IMR-90 (cell line): ENCODE measurements around the gene RAD51B. TPM values are rescaled to one million over a fixed set of nuclear protein-coding genes. Genes with fewer than 3 reads are reported as not detected.

ENCODE experiments used
- ATAC-seq: fragments of 200-7000 bp; cut with Tn5 transposase; 2 replicates; pipeline ENCODE4 v1.9.1; 2020; ENCODE audit warnings: low read depth, mild to moderate bottlenecking, moderate library complexity
- BruUV-seq: library from RNA; stranded (reverse); fragments of 400-500 nt; replicated peaks from 2 replicates; lab custom pipeline; 2021; lab: Mats Ljungman, UMichigan
- CTCF ChIA-PET: fragments of 300-600 bp; formaldehyde crosslinking; extraction: SDS; loops from one replicate; lab custom pipeline; 2021; ENCODE audit warnings: antibody characterized with exemption; lab: Yijun Ruan, JAX
- POLR2A ChIA-PET: fragments of 300-600 bp; sonication (Branson Sonifier 250); formaldehyde crosslinking; loops from one replicate; lab custom pipeline; 2022; ENCODE audit warnings: antibody characterized with exemption; ENCODE audit not compliant: unreplicated experiment; lab: Charles Lee
- DNase-seq: peaks from one replicate; pipeline ENCODE4 v3.0.0; 2013
- H2AFZ ChIP-seq: replicated peaks from 2 replicates; pipeline ENCODE3; 2013; ENCODE audit warnings: low read length, mild to moderate bottlenecking; ENCODE audit not compliant: poor library complexity
- H2AK5ac ChIP-seq: 2 replicates; pipeline ENCODE4 v1.6.1; 2013; ENCODE audit warnings: low read depth, low read length, inconsistent platforms
- H2AK9ac ChIP-seq: replicated peaks from 2 replicates; pipeline ENCODE3; 2013; ENCODE audit warnings: mild to moderate bottlenecking, low read depth, low read length, moderate library complexity; ENCODE audit not compliant: poor library complexity
- H2BK120ac ChIP-seq: 2 replicates; pipeline ENCODE4 v1.6.1; 2013; ENCODE audit warnings: low read depth, low read length, inconsistent platforms
- H2BK15ac ChIP-seq: 3 replicates; pipeline ENCODE4 v1.6.1; 2013; ENCODE audit warnings: low read depth, low read length, inconsistent platforms
- H2BK20ac ChIP-seq: 2 replicates; pipeline ENCODE4 v1.6.1; 2013; ENCODE audit warnings: low read depth, mild to moderate bottlenecking, inconsistent platforms, low read length, moderate library complexity
- H2BK5ac ChIP-seq: 2 replicates; pipeline ENCODE4 v1.6.1; 2013; ENCODE audit warnings: mild to moderate bottlenecking, low read depth, low read length, inconsistent platforms; ENCODE audit not compliant: poor library complexity, severe bottlenecking
- H3K14ac ChIP-seq: replicated peaks from 2 replicates; pipeline ENCODE4 v1.6.1; 2013; ENCODE audit warnings: low read depth, low read length, inconsistent platforms
- H3K18ac ChIP-seq: 2 replicates; pipeline ENCODE4 v1.6.1; 2013; ENCODE audit warnings: low read depth, low read length, control low read depth
- H3K23ac ChIP-seq: 2 replicates; pipeline ENCODE4 v1.6.1; 2013; ENCODE audit warnings: low read depth, low read length, inconsistent platforms
- H3K27ac ChIP-seq: 2 replicates; pipeline ENCODE4 v1.5.1; 2013; ENCODE audit warnings: mild to moderate bottlenecking, control low read depth, low read length; ENCODE audit not compliant: insufficient read depth
- H3K27me3 ChIP-seq: 2 replicates; pipeline ENCODE4 v1.6.1; 2013; ENCODE audit warnings: low read length; ENCODE audit not compliant: control insufficient read depth, insufficient read depth
- H3K36me3 ChIP-seq: 2 replicates; pipeline ENCODE4 v1.6.1; 2013; ENCODE audit warnings: low read length, mixed read lengths; ENCODE audit not compliant: control insufficient read depth, insufficient read depth
- H3K4ac ChIP-seq: 2 replicates; pipeline ENCODE4 v1.6.1; 2013; ENCODE audit warnings: low read depth, low read length, inconsistent platforms
- H3K4me1 ChIP-seq: 2 replicates; pipeline ENCODE4 v1.6.1; 2013; ENCODE audit warnings: low read length, mixed read lengths; ENCODE audit not compliant: control insufficient read depth, insufficient read depth
- H3K4me2 ChIP-seq: 2 replicates; pipeline ENCODE4 v1.6.1; 2013; ENCODE audit warnings: low read depth, mild to moderate bottlenecking, control low read depth, low read length, moderate library complexity
- H3K4me3 ChIP-seq: 2 replicates; pipeline ENCODE4 v1.5.1; 2013; ENCODE audit warnings: low read depth, mild to moderate bottlenecking, control low read depth, low read length, moderate library complexity; ENCODE audit not compliant: insufficient read depth
- H3K56ac ChIP-seq: 2 replicates; pipeline ENCODE4 v1.6.1; 2013; ENCODE audit warnings: low read length, inconsistent platforms; ENCODE audit not compliant: insufficient read depth; ENCODE audit errors: extremely low read depth
- H3K79me1 ChIP-seq, 2 experiments: 2 replicates each; pipeline ENCODE4 v1.6.1; 2013; ENCODE audit warnings: low read length in 2 of 2, inconsistent platforms in 1 of 2, low read depth in 1 of 2
- H3K9ac ChIP-seq: 2 replicates; pipeline ENCODE4 v1.6.1; 2013; ENCODE audit warnings: low read depth, low read length, control low read depth
- H3K9me1 ChIP-seq: 2 replicates; pipeline ENCODE4 v1.6.1; 2013; ENCODE audit warnings: low read length, inconsistent platforms; ENCODE audit not compliant: insufficient read depth
- H3K9me3 ChIP-seq: 2 replicates; pipeline ENCODE4 v1.6.1; 2013; ENCODE audit warnings: low read length; ENCODE audit not compliant: control insufficient read depth, insufficient read depth
- H4K20me1 ChIP-seq: 2 replicates; pipeline ENCODE4 v1.6.1; 2013; ENCODE audit warnings: low read length, inconsistent platforms; ENCODE audit not compliant: insufficient read depth
- H4K5ac ChIP-seq: 2 replicates; pipeline ENCODE4 v1.6.1; 2013; ENCODE audit warnings: mild to moderate bottlenecking, low read depth, low read length, control low read depth
- H4K8ac ChIP-seq, 2 experiments: 2 replicates each; pipeline ENCODE4 v1.6.1; 2013; ENCODE audit warnings: low read depth in 2 of 2, low read length in 2 of 2, control low read depth in 1 of 2, inconsistent platforms in 1 of 2
- H4K91ac ChIP-seq: 2 replicates; pipeline ENCODE4 v1.6.1; 2013; ENCODE audit warnings: low read depth, low read length, inconsistent platforms; ENCODE audit not compliant: insufficient read depth
- CTCF ChIP-seq: conservative IDR thresholded peaks from 2 replicates; pipeline ENCODE4 v1.5.1; 2012; ENCODE audit warnings: mild to moderate bottlenecking, low read depth, low read length, improper control_type of control experiment
- ELK1 ChIP-seq: fragments of 150-350 bp; IDR thresholded peaks from 2 replicates; pipeline ENCODE4 v1.6.1; 2016; ENCODE audit warnings: low read depth, mild to moderate bottlenecking, low read length, moderate library complexity, borderline replicate concordance
- FOS ChIP-seq: fragments of 150-350 bp; IDR thresholded peaks from 2 replicates; pipeline ENCODE4 v1.6.1; 2016; ENCODE audit warnings: low read depth, low read length
- MAZ ChIP-seq: IDR thresholded peaks from 2 replicates; pipeline ENCODE4 v1.6.1; 2012; ENCODE audit warnings: low read depth, mild to moderate bottlenecking, low read length, improper control_type of control experiment, moderate library complexity, borderline replicate concordance
- MXI1 ChIP-seq: IDR thresholded peaks from 2 replicates; pipeline ENCODE4 v1.6.1; 2012; ENCODE audit warnings: low read depth, mild to moderate bottlenecking, low read length, moderate library complexity, borderline replicate concordance
- NFE2L2 ChIP-seq: fragments of 150-350 bp; IDR thresholded peaks from 2 replicates; pipeline ENCODE4 v1.6.1; 2016; ENCODE audit warnings: low read depth, mild to moderate bottlenecking, low read length
- POLR2A ChIP-seq: IDR thresholded peaks from 2 replicates; pipeline ENCODE4 v1.6.1; 2012; ENCODE audit warnings: mild to moderate bottlenecking, low read depth, low read length
- RFX5 ChIP-seq: IDR thresholded peaks from 2 replicates; pipeline ENCODE4 v1.8.0; 2012; ENCODE audit warnings: low read depth, mild to moderate bottlenecking, low read length, moderate library complexity
- SMC3 ChIP-seq: fragments of 150-350 bp; IDR thresholded peaks from 2 replicates; pipeline ENCODE4 v1.6.1; 2016; ENCODE audit warnings: low read depth, mild to moderate bottlenecking, antibody characterized with exemption, low read length, moderate library complexity
- dilution Hi-C: fragments of 300-500 bp; cut with HindIII; formaldehyde crosslinking; loops from one replicate; pipeline ENCODE4 v1.14.3; 2018; ENCODE audit warnings: low sequenced_read_pairs; ENCODE audit not compliant: unreplicated experiment
- in situ Hi-C: fragments of 300-500 bp; cut with MboI; formaldehyde crosslinking; loops from 3 replicates; pipeline ENCODE4 v1.14.3; 2019; ENCODE audit warnings: low sequenced_read_pairs, inconsistent platforms, mixed read lengths
- intact Hi-C: fragments of 100-400 bp; cut with micrococcal nuclease; formaldehyde crosslinking; loops from 2 replicates; pipeline ENCODE4 v1.10.0; 2022
- polyA plus RNA-seq, 3 experiments: library from polyadenylated mRNA; depleted of rRNA; stranded (reverse); fragments of >200 nt; gene quantifications; 2 replicates each; pipeline ENCODE4 v1.2.3, GENCODE V29; 2012; ENCODE audit warnings: low replicate concordance in 1 of 3
- total RNA-seq: library from RNA; depleted of rRNA; stranded (reverse); fragments of >200 nt; gene quantifications from 2 replicates; pipeline ENCODE4 v1.2.3, GENCODE V29; 2012

The RAD51B gene
- total and polyA plus RNA-seq, 2 of the 4 experiments (the other 2 are of a cell fraction): 5.1 to 18.8 TPM

GRCh38 chr14:68148763-68149162 lies 329.2 kb downstream of the RAD51B start:
- Histone ChIP-seq H3K23ac (no peak overlapping the region), H3K9me3 (no peaks in the 10 kb centered on the region; the same call in 1 of the 2 replicates), H4K5ac (no peak overlapping the region), H3K18ac (peak overlapping the region; percentile 5; the same call in 1 of the 2 replicates), H2AFZ (no peak overlapping the region), H2AK5ac (no peak overlapping the region; the same call in 1 of the 2 replicates), H2BK120ac (no peak overlapping the region), H3K27me3 (no peaks in the 10 kb centered on the region), H3K14ac (no peak overlapping the region), H4K20me1 (no peaks in the 10 kb centered on the region), H2BK15ac (no peak overlapping the region; the same call in 2 of the 3 replicates), H3K9ac (no peak overlapping the region), H3K4me3 (no peak overlapping the region), H2AK9ac (no peak overlapping the region), H3K4me2 (no peak overlapping the region), H3K27ac (no peak overlapping the region), H3K79me1 (0 out of 4 replicates have a peak, but pooled peaks cover 0 to 7% of the 10 kb centered on the region in 2 experiments), H4K91ac (no peak overlapping the region), H3K56ac (no peak overlapping the region), H3K36me3 (no peaks in the 10 kb centered on the region), H2BK5ac (no peak overlapping the region), H3K4ac (no peak overlapping the region), H3K9me1 (peaks cover 7% of the 10 kb centered on the region; the same call in 1 of the 2 replicates), H3K4me1 (peaks cover 10% of the 10 kb centered on the region), H4K8ac (no peak overlapping the region), H2BK20ac (no peak overlapping the region)
- ChIA-PET CTCF (no interaction called here), POLR2A (no interaction called here)
- no TSS peak for BruUV-seq
- intact Hi-C loops: loop anchor here (2.0 to 10.0 kb wide), 4 partner anchors 18 to 646 kb away; partner anchors contain the start of gene ZFP36L1
- TF ChIP-seq FOS (no peak), MXI1 (no peak), RFX5 (no peak), NFE2L2 (no peak), ELK1 (no peak), SMC3 (no peak), POLR2A (no peak), CTCF (no peak), MAZ (no peak)
- dilution Hi-C loops: no loop called here
- no peak for DNase-seq
- in situ Hi-C loops: loop anchor here (5.0 kb wide), 1 partner anchor 84 kb away; no protein-coding TSS in a partner anchor
- no peak for ATAC-seq
